ENCODE results near the gene EEF1G. TPM values are rescaled to one million over a fixed set of nuclear protein-coding genes. Genes with fewer than 3 reads are reported as not detected.
A peak's percentile ranks its signal among the peaks of the same experiment; 100 is the strongest.

Gene EEF1G
- total and polyA plus RNA-seq, 2 of the 13 experiments (the other 11 are each of a cell fraction or from before 2014, with no cell fraction given) = 1,787 to 2,144 TPM

- TF ChIP-seq AFF4 (CRISPR knock-in tag; IDR thresholded peaks at IDR 0.05) = peak; percentile 52; the same call in 1 of the 2 replicates
- no peak for TF ChIP-seq KLF13 (CRISPR knock-in tag; IDR thresholded peaks at IDR 0.05)
- TF ChIP-seq ZSCAN30 (CRISPR knock-in tag; IDR thresholded peaks at IDR 0.05) = 0 out of 2 replicates have a peak, but pooled peaks have one; percentile 51
- TF ChIP-seq GMEB2 (CRISPR knock-in tag; IDR thresholded peaks at IDR 0.05; ENCODE audit: low read depth) = no peak
- TF ChIP-seq SKIL (CRISPR knock-in tag; IDR thresholded peaks at IDR 0.05; ENCODE audit: borderline replicate concordance) = peak; percentile 42; the same call in 1 of the 2 replicates
- TF ChIP-seq AKNA (CRISPR knock-in tag; IDR thresholded peaks at IDR 0.05; ENCODE audit: borderline replicate concordance) = no peak
- no peak for TF ChIP-seq CHCHD3 (CRISPR knock-in tag; IDR thresholded peaks at IDR 0.05)
- TF ChIP-seq ZNF543 (CRISPR knock-in tag; IDR thresholded peaks at IDR 0.05) = no peak; the same call in 1 of the 2 replicates
- TF ChIP-seq ARHGAP35 (CRISPR knock-in tag; IDR thresholded peaks at IDR 0.05; ENCODE audit: borderline replicate concordance) = no peak
- no peak for TF ChIP-seq ZBTB4 (CRISPR knock-in tag; IDR thresholded peaks at IDR 0.05; ENCODE audit: borderline replicate concordance)
- no peak for TF ChIP-seq NR3C1 (CRISPR knock-in tag; IDR thresholded peaks at IDR 0.05)
These were observed 27.3 kb downstream of the EEF1G start, which contains the start of gene AHNAK (continued) for GRCh38 chr11:62546244-62546928.

Data from HepG2 (cell line).